C4-2B (cell line): Measurements from ENCODE around the gene NPIPA8.
"Not testable (repeated sequence)": the region's sequence is repeated elsewhere in the genome, so short reads cannot be mapped to it uniquely, and the experiment has no call there.

Source experiments
- ZFX ChIP-seq: fragments of 450-650 bp; IDR thresholded peaks from 2 replicates; pipeline ENCODE4 v1.6.1; 2017
- TF ChIP-seq, protein P1 (sequence below): fragments of 450-650 bp; conservative IDR thresholded peaks from 2 replicates; pipeline ENCODE4 v1.5.1; 2017; ENCODE audit warnings: mild to moderate bottlenecking

DNA sequence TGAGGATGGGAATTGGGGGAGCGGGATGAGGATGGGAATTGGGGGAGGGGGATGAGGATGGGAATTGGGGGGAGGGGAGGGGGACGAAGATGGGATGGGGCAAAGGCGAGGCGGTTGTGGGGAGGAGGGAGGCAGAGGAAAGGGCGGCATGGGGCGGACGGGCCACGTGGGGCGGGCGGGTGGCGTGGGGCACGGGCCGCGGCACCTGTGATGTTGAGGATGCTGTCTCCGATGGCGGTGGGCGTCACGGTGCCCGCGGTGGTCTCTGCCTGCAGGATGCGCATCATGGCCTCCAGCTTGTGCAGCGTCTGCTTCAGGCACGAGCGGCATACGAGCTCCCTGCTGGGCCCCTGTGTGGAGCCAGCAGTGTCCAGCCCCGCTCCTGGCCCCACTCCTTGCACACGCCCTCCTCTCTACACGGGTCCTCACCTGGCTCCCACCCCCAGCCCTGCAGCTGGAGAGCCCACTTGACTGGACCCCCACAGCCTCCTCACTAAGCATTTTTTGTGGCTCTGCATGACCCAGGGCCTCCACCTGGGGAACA lies 5.0 kb upstream of the NPIPA8 start:
- TF ChIP-seq, protein P1, sequence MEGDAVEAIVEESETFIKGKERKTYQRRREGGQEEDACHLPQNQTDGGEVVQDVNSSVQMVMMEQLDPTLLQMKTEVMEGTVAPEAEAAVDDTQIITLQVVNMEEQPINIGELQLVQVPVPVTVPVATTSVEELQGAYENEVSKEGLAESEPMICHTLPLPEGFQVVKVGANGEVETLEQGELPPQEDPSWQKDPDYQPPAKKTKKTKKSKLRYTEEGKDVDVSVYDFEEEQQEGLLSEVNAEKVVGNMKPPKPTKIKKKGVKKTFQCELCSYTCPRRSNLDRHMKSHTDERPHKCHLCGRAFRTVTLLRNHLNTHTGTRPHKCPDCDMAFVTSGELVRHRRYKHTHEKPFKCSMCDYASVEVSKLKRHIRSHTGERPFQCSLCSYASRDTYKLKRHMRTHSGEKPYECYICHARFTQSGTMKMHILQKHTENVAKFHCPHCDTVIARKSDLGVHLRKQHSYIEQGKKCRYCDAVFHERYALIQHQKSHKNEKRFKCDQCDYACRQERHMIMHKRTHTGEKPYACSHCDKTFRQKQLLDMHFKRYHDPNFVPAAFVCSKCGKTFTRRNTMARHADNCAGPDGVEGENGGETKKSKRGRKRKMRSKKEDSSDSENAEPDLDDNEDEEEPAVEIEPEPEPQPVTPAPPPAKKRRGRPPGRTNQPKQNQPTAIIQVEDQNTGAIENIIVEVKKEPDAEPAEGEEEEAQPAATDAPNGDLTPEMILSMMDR, result not testable (repeated sequence)
- not testable (repeated sequence) for TF ChIP-seq ZFX
